Vagina (tissue), 2 donors: ENCODE data around the gene ACSM3. TPM values are rescaled to one million over a fixed set of nuclear protein-coding genes. Genes with fewer than 3 reads are reported as not detected.

ENCODE experiments used
- DNase-seq, 2 donors: peaks; one replicate each; pipeline ENCODE4 v3.0.0-alpha.2; 2017; ENCODE audit errors: extremely low spot score in 2 of 2
- H3K27ac ChIP-seq: fragments of 200-600 bp; sonication (generic); one replicate; pipeline ENCODE4 v1.5.1; 2019
- H3K27me3 ChIP-seq: fragments of 200-600 bp; sonication (generic); one replicate; pipeline ENCODE4 v1.5.1; 2019
- H3K36me3 ChIP-seq, 2 donors: fragments of 200-600 bp; sonication (generic); one replicate each; pipeline ENCODE4 v1.5.1; 2017 to 2019
- H3K4me1 ChIP-seq: fragments of 200-600 bp; sonication (generic); one replicate; pipeline ENCODE4 v1.5.1; 2019
- H3K4me3 ChIP-seq, 2 donors: fragments of 200-600 bp; sonication (generic); 1 replicate in 1 of 2; 2 replicates in 1 of 2; pipeline ENCODE4 v1.5.1; 2016 to 2019
- H3K9me3 ChIP-seq: fragments of 200-600 bp; sonication (generic); one replicate; pipeline ENCODE4 v1.5.1; 2019
- POLR2A ChIP-seq, 2 donors: fragments of 450-650 bp; IDR thresholded peaks; one replicate each; pipeline ENCODE4 v1.6.1; 2017; ENCODE audit warnings: antibody characterized with exemption in 2 of 2, mild to moderate bottlenecking in 2 of 2, moderate library complexity in 2 of 2
- POLR2AphosphoS5 ChIP-seq, 2 donors: sonication (generic); formaldehyde crosslinking; IDR thresholded peaks; one replicate each; pipeline ENCODE4 v1.9.0; 2017; ENCODE audit warnings: antibody characterized with exemption in 2 of 2, mild to moderate bottlenecking in 2 of 2, low read depth in 1 of 2; ENCODE audit not compliant: insufficient read depth in 1 of 2
- intact Hi-C: fragments of 100-400 bp; cut with DNase I; formaldehyde crosslinking; loops from one replicate; pipeline ENCODE4 v1.15.1; 2023
- total RNA-seq: library from RNA; depleted of rRNA; stranded (reverse); fragments of >200 nt; gene quantifications from one replicate; pipeline ENCODE4 v1.2.3, GENCODE V29; 2016
- TF ChIP-seq, protein P1 (sequence below), 3 experiments: fragments of 450-650 bp in 2 of 3; fragments of 200-600 bp in 1 of 3; sonication (generic) in 1 of 3; IDR thresholded peaks; one replicate each; pipeline ENCODE4 v1.5.1; 2017 to 2019; ENCODE audit warnings: antibody characterized with exemption in 3 of 3, mild to moderate bottlenecking in 2 of 3, moderate library complexity in 2 of 3

ACSM3 gene
- total RNA-seq, 1 donor from 2014 or later, result 70.2 TPM

DNA sequence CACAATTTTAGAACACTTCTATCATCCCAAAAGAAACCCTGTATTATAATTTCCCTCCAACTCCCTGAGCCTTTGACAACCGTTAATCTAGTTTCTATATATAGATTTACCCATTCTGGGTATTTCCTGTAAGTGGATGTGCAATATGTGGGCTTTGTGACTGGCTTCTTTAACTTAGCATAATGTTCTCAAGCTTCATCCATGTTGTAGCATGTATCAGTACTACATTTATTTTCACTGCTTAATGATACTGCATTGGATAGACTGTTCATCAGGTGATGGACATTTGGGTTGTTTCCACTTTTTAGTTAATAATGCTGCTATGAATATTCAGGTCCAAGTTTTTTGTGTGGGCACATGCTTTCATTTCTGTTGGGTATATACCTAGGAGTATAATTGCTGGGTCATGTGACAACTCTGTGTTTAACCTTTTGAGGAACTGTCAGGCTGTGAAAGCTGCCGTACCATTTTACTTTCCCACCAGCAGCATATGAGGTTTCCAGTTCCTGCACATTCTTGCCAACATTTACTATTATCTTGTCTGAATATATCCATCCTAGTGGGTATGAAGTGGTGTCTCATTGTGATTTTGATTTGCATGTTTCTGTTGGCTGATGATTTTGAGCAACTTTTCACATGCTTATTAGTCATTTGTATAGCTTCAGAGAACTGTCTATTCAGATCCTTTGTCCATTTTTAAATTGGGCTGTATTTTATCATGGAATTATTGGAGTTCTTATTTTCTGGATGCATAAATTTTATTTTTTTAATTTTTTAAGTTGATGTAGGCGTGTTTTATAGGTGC is 58.9 kb downstream of the ACSM3 start:
- no peak for DNase-seq
- Histone ChIP-seq H3K36me3 (peaks cover 0 to 12% of the 10 kb centered on the region in 2 donors), H3K4me3 (no peak overlapping the region), H3K4me1 (no peaks in the 10 kb centered on the region), H3K27me3 (no peaks in the 10 kb centered on the region), H3K27ac (no peak overlapping the region), H3K9me3 (no peaks in the 10 kb centered on the region)
- TF ChIP-seq, protein P1, sequence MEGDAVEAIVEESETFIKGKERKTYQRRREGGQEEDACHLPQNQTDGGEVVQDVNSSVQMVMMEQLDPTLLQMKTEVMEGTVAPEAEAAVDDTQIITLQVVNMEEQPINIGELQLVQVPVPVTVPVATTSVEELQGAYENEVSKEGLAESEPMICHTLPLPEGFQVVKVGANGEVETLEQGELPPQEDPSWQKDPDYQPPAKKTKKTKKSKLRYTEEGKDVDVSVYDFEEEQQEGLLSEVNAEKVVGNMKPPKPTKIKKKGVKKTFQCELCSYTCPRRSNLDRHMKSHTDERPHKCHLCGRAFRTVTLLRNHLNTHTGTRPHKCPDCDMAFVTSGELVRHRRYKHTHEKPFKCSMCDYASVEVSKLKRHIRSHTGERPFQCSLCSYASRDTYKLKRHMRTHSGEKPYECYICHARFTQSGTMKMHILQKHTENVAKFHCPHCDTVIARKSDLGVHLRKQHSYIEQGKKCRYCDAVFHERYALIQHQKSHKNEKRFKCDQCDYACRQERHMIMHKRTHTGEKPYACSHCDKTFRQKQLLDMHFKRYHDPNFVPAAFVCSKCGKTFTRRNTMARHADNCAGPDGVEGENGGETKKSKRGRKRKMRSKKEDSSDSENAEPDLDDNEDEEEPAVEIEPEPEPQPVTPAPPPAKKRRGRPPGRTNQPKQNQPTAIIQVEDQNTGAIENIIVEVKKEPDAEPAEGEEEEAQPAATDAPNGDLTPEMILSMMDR (IDR thresholded peaks at IDR 0.05), result no peak
- no peak for TF ChIP-seq POLR2AphosphoS5 (IDR thresholded peaks at IDR 0.05; ENCODE audit: insufficient read depth in 1 of 2, low read depth in 1 of 2)
- intact Hi-C loops, result no loop called here

DNA sequence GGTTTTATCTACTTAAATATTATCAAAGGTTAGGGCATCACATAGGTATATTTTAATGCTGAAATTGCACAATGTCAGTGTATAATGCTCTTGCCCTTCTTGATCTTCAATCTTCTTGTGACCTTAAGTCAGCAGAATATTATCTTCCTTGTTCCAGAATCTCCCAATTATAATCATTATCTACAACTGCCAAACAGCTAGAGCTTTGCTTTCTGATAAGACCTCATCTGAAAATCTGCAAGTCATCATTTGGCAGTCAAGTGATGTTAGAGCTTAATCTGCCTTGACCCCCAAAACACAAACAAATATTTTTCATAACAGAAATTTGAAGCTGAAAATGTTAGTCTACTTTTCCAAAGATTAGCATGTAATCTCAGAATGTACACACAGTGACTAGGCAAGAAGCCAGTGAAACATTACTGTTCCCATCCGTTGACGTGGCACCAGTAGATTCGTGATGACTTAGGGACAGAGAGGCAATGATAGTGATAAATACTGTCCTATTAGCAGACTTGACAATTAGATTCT is 62.3 kb downstream of the ACSM3 start:
- no peaks in the 10 kb centered on the region for H3K9me3 ChIP-seq
- DNase-seq, result no peak
- no peak overlapping the region for H3K27ac ChIP-seq
- no peaks in the 10 kb centered on the region for H3K27me3 ChIP-seq
- intact Hi-C loops, result no loop called here
- H3K4me3 ChIP-seq, result no peak overlapping the region
- no peaks in the 10 kb centered on the region for H3K4me1 ChIP-seq
- H3K36me3 ChIP-seq, result peaks cover 0 to 12% of the 10 kb centered on the region in 2 donors
- TF ChIP-seq POLR2AphosphoS5 (IDR thresholded peaks at IDR 0.05; ENCODE audit: insufficient read depth in 1 of 2, low read depth in 1 of 2) (no peak), POLR2A (IDR thresholded peaks at IDR 0.05) (no peak)
- TF ChIP-seq, protein P1 (IDR thresholded peaks at IDR 0.05), result no peak

DNA sequence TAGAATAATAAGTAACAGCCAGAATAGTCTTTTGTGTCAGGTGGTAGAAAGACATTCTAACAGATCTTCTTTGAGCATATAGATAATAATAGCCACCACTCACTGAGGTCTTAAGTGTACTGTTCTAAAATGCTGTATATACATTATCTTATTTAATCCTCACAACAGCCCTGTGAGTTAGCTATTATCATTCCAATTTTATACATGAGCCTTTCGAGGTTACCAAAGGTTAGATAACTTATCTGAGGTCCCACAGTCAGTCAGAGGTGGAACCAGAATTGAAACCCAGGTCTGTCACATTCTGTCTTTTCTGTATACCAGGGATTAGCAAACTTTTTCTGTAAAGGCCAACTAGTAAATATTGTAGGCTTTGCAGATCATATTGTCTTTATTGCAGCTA is 65.7 kb downstream of the ACSM3 start:
- H3K9me3 ChIP-seq, result no peaks in the 10 kb centered on the region
- no peaks in the 10 kb centered on the region for H3K27me3 ChIP-seq
- intact Hi-C loops, result no loop called here
- peaks cover 0 to 7% of the 10 kb centered on the region in 2 donors for H3K36me3 ChIP-seq
- no peak for DNase-seq
- no peak overlapping the region for H3K4me3 ChIP-seq
- H3K27ac ChIP-seq, result no peak overlapping the region
- TF ChIP-seq, protein P1 (IDR thresholded peaks at IDR 0.05), result no peak
- TF ChIP-seq POLR2A (IDR thresholded peaks at IDR 0.05) (no peak), POLR2AphosphoS5 (IDR thresholded peaks at IDR 0.05; ENCODE audit: insufficient read depth in 1 of 2, low read depth in 1 of 2) (no peak)
- H3K4me1 ChIP-seq, result no peaks in the 10 kb centered on the region

DNA sequence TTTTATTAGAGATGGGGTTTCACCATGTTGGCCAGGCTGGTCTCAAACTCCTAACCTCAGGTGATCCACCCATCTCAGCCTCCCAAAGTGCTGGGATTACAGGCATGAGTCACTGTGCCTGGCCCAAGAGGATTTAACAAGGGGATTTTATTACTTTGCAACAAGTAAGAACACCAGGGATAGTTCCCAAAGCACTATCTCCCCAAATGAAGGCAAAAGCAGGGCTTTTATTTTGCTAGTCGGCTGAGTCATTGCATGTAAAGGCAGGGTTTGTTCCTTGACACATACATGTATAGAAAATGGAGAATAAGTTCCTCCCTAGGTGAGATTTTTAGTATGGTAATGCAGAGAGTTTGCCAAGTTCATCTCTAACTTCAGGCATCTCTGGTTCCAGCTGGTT is 66.6 kb downstream of the ACSM3 start:
- no peak overlapping the region for H3K4me3 ChIP-seq
- intact Hi-C loops, result no loop called here
- DNase-seq, result no peak
- no peaks in the 10 kb centered on the region for H3K9me3 ChIP-seq
- no peaks in the 10 kb centered on the region for H3K4me1 ChIP-seq
- TF ChIP-seq, protein P1 (IDR thresholded peaks at IDR 0.05), result no peak
- TF ChIP-seq POLR2AphosphoS5 (IDR thresholded peaks at IDR 0.05; ENCODE audit: insufficient read depth in 1 of 2, low read depth in 1 of 2) (no peak), POLR2A (IDR thresholded peaks at IDR 0.05) (no peak)
- H3K27ac ChIP-seq, result peak overlapping the region; percentile 6
- peaks cover 0 to 7% of the 10 kb centered on the region in 2 donors for H3K36me3 ChIP-seq
- H3K27me3 ChIP-seq, result no peaks in the 10 kb centered on the region

DNA sequence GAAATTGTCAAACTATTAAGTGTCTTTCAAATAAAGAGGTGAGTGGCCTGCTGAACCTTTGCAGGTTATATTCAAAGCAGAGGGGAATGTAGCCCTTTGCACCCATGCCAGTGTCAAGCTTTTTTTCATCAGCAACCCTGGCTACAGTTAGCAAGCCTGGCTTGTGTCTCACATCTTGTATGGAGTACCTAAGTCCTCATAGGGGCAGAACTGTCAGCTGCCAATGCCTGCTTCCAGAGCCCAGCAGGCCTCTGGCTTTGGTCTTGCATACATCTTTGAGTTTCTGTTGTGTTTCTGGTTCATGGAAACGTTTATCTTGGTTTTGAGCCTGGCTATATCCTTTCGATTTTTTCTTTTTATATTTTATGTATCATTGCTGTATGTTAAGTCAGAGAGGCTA is 69.3 kb downstream of the ACSM3 start:
- H3K36me3 ChIP-seq, result peaks cover 0 to 9% of the 10 kb centered on the region in 2 donors
- intact Hi-C loops, result no loop called here
- no peak overlapping the region for H3K4me3 ChIP-seq
- H3K9me3 ChIP-seq, result no peaks in the 10 kb centered on the region
- no peak overlapping the region for H3K27ac ChIP-seq
- TF ChIP-seq POLR2A (IDR thresholded peaks at IDR 0.05) (no peak), POLR2AphosphoS5 (IDR thresholded peaks at IDR 0.05; ENCODE audit: insufficient read depth in 1 of 2, low read depth in 1 of 2) (no peak)
- TF ChIP-seq, protein P1 (IDR thresholded peaks at IDR 0.05), result no peak
- no peak for DNase-seq
- H3K27me3 ChIP-seq, result no peaks in the 10 kb centered on the region
- no peaks in the 10 kb centered on the region for H3K4me1 ChIP-seq
